Activated CD8-positive, alpha-beta T cell treated with anti-CD3 and anti-CD28 coated beads for 36 hours (primary cell): ENCODE results near the gene FARP1. TPM values are rescaled to one million over a fixed set of nuclear protein-coding genes. Genes with fewer than 3 reads are reported as not detected.

ENCODE experiments used
- ATAC-seq: fragments of 200-7000 bp; cut with Tn5 transposase; one replicate; pipeline ENCODE4 v1.10.0; 2021; ENCODE audit warnings: mild to moderate bottlenecking, moderate library complexity
- CTCF ChIA-PET: fragments of 350-600 bp; sonication (Branson Sonifier 250); formaldehyde crosslinking; loops from one replicate; lab custom pipeline; 2021; ENCODE audit warnings: antibody characterized with exemption; lab: Charles Lee
- POLR2A ChIA-PET: fragments of 350-600 bp; sonication (Branson Sonifier 250); formaldehyde crosslinking; loops from one replicate; lab custom pipeline; 2021; ENCODE audit warnings: antibody characterized with exemption; lab: Charles Lee
- DNase-seq: peaks from one replicate; pipeline ENCODE4 v3.0.0-alpha.2; 2020
- H3K27ac Mint-ChIP-seq: one replicate; pipeline ENCODE4 v1.8.0; 2021; ENCODE audit warnings: mild to moderate bottlenecking, mixed read lengths
- H3K27me3 Mint-ChIP-seq: one replicate; pipeline ENCODE4 v1.8.0; 2021; ENCODE audit warnings: mixed read lengths
- H3K36me3 Mint-ChIP-seq: one replicate; pipeline ENCODE4 v1.8.0; 2021; ENCODE audit warnings: low read depth, mixed read lengths
- H3K4me1 Mint-ChIP-seq: one replicate; pipeline ENCODE4 v1.8.0; 2021; ENCODE audit warnings: low read depth, mixed read lengths
- H3K4me3 Mint-ChIP-seq: one replicate; pipeline ENCODE4 v1.8.0; 2021; ENCODE audit warnings: mild to moderate bottlenecking, moderate library complexity, mixed read lengths
- H3K9me3 Mint-ChIP-seq: one replicate; pipeline ENCODE4 v1.8.0; 2021; ENCODE audit warnings: mixed read lengths
- intact Hi-C: fragments of 100-400 bp; cut with micrococcal nuclease; formaldehyde crosslinking; loops from one replicate; pipeline ENCODE4 v1.10.0; 2022
- total RNA-seq, 2 experiments: library from RNA; stranded (reverse); gene quantifications; one replicate each; pipeline ENCODE4 v1.2.3, GENCODE V29; 2021
- TF ChIP-seq, protein P1 (sequence below): fragments of 200-600 bp; IDR thresholded peaks from one replicate; pipeline ENCODE4 v1.8.0; 2022; ENCODE audit warnings: antibody characterized with exemption, mild to moderate bottlenecking

The FARP1 gene
- total RNA-seq, 2 experiments from 2014 or later = 0.27 to 0.43 TPM

DNA sequence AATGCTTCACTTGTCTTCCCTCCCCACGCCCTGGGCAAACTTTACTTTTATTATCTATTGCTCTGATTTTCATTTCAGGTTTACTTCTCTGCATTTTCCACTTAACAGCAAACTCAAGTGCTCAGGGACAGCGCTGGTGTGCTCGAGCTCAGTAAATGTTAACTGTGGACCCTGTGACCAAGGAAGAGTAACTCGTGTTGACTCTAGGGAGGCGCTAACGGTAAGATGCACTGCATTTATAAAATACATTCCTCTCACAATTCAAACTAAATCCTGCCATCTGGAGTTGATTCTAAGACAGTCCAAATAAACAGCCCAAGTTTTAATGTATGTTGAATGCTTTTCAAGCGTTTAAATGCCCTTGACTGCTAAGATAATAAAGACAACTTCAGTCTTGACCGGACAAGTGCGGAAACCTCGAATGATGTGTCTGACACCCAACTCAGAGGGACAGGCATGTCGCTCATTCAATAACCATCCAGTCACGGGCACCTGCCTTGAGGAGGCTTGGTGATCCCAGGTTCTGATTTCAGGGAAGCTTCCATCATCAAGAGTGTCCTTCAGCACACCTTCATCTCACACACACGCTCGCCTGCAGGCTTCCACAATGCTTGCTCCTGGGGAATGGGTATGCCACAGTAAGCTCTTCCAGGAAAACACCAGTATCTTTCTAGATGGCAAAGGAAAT, 340.9 kb downstream of the FARP1 start:
- Mint-ChIP-seq H3K27me3 (no peaks in the 10 kb centered on the region), H3K4me1 (peaks cover 85% of the 10 kb centered on the region), H3K9me3 (no peaks in the 10 kb centered on the region), H3K4me3 (no peak overlapping the region), H3K36me3 (peaks cover 12% of the 10 kb centered on the region), H3K27ac (peak overlapping the region; percentile 1)
- ChIA-PET POLR2A (interaction anchor here (0.8 to 3.2 kb wide), 5 partner anchors 15 to 90 kb away, joined by 3 to 14 read pairs (median 3); no protein-coding TSS in a partner anchor), CTCF (interaction anchor here (1.1 to 4.4 kb wide), 8 partner anchors 21 to 189 kb away, joined by 3 to 20 read pairs (median 5); no protein-coding TSS in a partner anchor)
- intact Hi-C loops = no loop called here
- TF ChIP-seq, protein P1, sequence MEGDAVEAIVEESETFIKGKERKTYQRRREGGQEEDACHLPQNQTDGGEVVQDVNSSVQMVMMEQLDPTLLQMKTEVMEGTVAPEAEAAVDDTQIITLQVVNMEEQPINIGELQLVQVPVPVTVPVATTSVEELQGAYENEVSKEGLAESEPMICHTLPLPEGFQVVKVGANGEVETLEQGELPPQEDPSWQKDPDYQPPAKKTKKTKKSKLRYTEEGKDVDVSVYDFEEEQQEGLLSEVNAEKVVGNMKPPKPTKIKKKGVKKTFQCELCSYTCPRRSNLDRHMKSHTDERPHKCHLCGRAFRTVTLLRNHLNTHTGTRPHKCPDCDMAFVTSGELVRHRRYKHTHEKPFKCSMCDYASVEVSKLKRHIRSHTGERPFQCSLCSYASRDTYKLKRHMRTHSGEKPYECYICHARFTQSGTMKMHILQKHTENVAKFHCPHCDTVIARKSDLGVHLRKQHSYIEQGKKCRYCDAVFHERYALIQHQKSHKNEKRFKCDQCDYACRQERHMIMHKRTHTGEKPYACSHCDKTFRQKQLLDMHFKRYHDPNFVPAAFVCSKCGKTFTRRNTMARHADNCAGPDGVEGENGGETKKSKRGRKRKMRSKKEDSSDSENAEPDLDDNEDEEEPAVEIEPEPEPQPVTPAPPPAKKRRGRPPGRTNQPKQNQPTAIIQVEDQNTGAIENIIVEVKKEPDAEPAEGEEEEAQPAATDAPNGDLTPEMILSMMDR = no peak
- no peak for DNase-seq
- no peak for ATAC-seq

GRCh38 chr13:98484289-98485219, 341.7 kb downstream of the FARP1 start:
- CTCF ChIA-PET = interaction anchor here (1.1 to 4.4 kb wide), 4 partner anchors 34 to 184 kb away, joined by 3 to 20 read pairs (median 11); no protein-coding TSS in a partner anchor
- Mint-ChIP-seq H3K27ac (peak overlapping the region; percentile 75), H3K4me1 (peaks cover 86% of the 10 kb centered on the region), H3K36me3 (peaks cover 11% of the 10 kb centered on the region), H3K4me3 (no peak overlapping the region), H3K27me3 (no peaks in the 10 kb centered on the region), H3K9me3 (no peaks in the 10 kb centered on the region)
- ATAC-seq = peak; percentile 70
- TF ChIP-seq, protein P1 = no peak
- POLR2A ChIA-PET = interaction anchor here (0.8 to 3.2 kb wide), 5 partner anchors 14 to 90 kb away, joined by 3 to 14 read pairs (median 3); no protein-coding TSS in a partner anchor
- intact Hi-C loops = no loop called here
- peak; percentile 84 for DNase-seq

- Mint-ChIP-seq H3K27ac (peak overlapping the region; percentile 75), H3K4me1 (peaks cover 88% of the 10 kb centered on the region), H3K27me3 (no peaks in the 10 kb centered on the region), H3K9me3 (no peaks in the 10 kb centered on the region), H3K4me3 (no peak overlapping the region), H3K36me3 (peaks cover 11% of the 10 kb centered on the region)
- ATAC-seq (no peak), DNase-seq (no peak)
- intact Hi-C loops = no loop called here
- ChIA-PET CTCF (interaction anchor here (4.4 kb wide), 1 partner anchor 40 kb away, joined by 19 read pairs; no protein-coding TSS in a partner anchor), POLR2A (interaction anchor here (1.8 to 3.2 kb wide), 2 partner anchors 13 to 19 kb away, joined by 5 to 14 read pairs; no protein-coding TSS in a partner anchor)
- TF ChIP-seq, protein P1 = no peak
These were observed 342.7 kb downstream of the FARP1 start for GRCh38 chr13:98485561-98485960.

DNA sequence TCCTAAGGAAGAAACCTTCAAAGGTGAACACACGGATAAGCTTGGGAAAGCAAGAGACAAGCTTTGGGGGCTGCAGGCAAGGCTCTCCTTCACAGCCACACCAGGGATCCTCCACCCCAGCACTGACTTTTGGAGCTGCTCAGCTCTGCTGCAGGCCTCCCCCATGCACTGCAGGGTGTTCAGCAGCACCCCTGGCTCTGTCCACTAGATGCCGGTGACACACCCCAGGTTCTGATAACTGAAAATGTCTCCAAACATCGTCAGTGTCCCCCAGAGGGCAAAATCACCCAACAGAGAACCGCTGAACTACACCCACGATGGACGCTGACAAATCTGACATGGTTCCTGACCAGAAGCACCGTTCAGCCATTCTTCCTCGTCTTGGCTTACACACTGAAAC, 343.5 kb downstream of the FARP1 start:
- intact Hi-C loops = no loop called here
- Mint-ChIP-seq H3K27me3 (no peaks in the 10 kb centered on the region), H3K36me3 (peaks cover 9% of the 10 kb centered on the region), H3K4me1 (peaks cover 83% of the 10 kb centered on the region), H3K27ac (no peak overlapping the region), H3K4me3 (no peak overlapping the region), H3K9me3 (no peaks in the 10 kb centered on the region)
- no peak for ATAC-seq
- TF ChIP-seq, protein P1 = no peak
- DNase-seq = no peak
- CTCF ChIA-PET = interaction anchor here (1.6 to 4.4 kb wide), 4 partner anchors 9 to 167 kb away, joined by 3 to 19 read pairs (median 10); no protein-coding TSS in a partner anchor
- POLR2A ChIA-PET = interaction anchor here (1.3 to 3.2 kb wide), 2 partner anchors 18 to 33 kb away, joined by 5 to 14 read pairs; no protein-coding TSS in a partner anchor
